NCI-H226 (cell line): ENCODE measurements around the gene MTRFR.

Experiments used
- DNase-seq: peaks from one replicate; pipeline ENCODE4 v3.0.0-alpha.2; 2015

The MTRFR gene

DNA sequence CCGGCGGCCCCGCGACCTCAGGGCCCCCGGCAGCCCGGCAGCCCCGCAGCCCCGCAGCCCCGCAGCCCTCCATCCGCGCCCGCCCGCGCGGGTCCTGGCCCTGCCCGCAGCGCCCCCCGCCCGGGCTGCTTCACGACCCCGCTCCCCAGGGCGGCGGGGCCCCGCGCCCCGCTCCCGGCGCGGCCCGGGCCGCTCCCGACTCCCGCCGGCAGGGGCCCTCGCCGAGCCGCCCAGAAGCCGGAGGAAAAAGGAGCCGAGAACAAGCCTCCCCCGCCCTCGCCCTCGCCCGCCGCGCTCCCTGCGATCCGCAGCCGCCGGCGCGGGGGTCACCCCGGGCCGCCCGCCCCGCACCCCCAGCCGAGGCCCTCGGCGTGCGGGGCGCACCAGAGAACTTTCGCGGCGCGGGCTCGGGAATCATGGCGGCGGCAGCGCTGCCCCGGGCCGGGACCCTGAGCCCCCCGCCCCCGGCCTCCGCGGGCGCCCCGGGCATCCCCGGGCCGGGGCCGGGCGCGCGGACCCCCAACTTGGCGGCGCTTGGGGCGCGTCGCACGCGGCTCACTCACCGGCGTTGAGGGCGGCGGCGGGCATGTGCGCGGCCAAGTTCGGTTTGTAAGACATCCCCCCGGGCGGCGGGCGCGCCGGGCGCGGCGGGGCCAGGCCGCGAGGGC is 37.9 kb downstream of the MTRFR start:
- peak; percentile 48 for DNase-seq

DNA sequence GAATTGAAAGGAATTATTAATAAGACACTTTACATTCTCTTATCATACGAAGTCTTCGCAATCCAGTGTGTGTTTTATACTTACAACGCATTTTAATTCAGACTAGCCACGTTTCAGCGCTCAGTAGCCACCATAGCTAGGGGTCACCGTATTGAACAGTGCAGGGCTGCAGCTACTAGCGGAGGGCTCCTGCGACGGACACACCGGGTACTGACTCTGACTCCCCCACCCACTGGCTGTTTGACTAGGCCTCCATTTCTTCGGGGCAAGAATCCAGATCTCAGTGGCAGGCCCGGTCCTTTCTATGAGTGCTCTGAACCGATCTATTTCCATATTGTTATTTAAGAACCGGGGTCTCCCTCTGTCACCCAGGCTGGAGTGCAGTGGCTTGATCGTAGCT is 39.9 kb downstream of the MTRFR start:
- no peak for DNase-seq

DNA sequence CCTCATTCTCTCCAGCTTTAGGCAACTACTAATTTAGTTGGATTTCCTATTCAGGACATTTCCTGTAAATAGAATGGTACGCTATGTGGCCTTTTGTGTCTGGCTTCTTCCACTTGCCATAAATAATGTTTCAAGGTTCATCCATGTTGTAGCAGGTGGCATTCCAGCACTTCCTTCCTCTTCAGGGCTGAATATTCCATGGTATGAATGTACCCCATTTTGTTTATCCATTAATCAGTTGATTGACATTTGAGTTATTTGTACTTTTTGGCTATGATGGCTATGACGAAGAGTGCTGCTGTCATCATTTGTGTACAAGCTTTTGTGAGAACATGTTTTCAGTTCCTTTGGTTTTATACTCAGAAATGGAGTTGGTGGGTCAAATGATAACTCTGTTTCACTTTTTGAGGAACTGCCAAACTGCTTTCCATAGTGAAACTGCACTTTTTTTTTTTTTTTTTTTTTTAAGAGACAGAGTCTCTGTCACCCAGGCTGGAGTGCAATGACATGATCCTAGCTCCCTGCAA is 44.9 kb downstream of the MTRFR start:
- DNase-seq: no peak

DNA sequence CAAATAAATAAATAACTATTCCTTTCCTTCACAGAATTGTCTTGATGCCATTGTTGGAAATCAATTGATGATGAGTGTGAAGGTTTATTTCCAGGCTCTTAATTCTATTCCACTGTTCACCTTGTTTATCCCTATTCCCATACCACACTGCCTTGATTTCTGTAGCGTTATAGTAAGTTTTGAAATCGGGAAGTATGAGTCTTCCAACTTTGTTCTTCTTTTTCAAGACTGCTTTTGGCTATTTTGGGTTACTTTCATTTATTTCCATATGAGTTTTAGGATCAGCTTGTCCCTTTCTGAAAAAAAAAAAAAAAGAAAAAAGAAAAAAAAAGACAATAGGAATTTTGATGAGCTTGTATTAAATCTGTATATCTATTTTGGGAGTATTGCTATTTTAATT is 47.7 kb downstream of the MTRFR start:
- no peak for DNase-seq

DNA sequence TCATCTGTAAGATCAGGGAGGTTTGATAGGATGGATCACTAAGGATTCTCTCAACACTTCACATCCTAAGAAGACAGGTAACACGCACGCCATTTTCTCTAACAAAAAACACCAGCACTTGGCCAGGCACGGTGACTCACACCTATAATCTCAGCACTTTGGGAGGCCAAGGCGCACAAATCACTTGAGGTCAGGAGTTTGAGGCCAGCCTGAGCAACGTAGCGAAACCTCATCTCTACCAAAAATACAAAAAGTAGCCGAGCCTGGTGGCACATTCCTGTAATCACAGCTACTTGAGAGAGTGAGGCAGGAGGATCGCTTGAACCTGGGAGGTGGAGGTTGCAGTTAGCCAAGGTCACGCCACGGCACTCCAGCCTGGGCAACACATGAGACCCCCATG is 48.9 kb downstream of the MTRFR start:
- DNase-seq: no peak

DNA sequence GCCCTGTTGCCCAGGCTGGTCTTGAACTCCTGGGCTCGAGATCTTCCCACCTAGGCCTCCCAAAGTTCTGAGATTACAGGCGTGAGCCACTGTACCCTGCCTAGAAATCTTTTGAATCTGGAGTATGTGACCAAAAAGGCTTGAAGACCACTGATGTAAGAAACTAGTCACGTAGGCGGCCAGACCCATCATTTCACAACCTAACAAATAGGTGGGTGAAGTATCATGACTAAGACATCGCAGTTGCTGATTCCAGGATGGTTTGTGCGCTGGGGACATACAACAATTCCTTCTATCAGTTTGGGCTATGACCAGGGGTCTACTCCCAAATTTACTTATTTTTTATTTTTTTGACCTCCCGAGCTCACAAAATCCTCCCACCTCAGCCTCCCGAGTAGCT is 50.2 kb downstream of the MTRFR start:
- DNase-seq: no peak

DNA sequence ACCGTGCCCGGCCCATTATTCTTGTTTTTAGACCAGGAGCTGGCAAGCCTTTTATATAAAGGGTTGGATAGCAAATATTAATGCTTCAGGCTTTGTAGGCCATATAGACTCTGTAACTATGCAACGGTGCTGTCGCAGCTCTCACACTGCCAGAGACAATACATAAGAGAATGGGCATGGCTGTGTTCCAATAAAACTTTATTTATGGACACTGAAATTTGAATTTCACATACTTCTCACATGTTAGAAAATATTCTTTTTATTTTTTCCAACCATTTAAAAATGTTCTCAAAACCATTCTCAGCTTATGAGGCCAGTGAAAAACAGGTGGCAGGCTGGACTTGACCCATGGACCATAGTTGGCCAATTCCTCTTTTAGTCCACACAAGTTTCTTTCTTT is 51.4 kb downstream of the MTRFR start:
- no peak for DNase-seq

DNA sequence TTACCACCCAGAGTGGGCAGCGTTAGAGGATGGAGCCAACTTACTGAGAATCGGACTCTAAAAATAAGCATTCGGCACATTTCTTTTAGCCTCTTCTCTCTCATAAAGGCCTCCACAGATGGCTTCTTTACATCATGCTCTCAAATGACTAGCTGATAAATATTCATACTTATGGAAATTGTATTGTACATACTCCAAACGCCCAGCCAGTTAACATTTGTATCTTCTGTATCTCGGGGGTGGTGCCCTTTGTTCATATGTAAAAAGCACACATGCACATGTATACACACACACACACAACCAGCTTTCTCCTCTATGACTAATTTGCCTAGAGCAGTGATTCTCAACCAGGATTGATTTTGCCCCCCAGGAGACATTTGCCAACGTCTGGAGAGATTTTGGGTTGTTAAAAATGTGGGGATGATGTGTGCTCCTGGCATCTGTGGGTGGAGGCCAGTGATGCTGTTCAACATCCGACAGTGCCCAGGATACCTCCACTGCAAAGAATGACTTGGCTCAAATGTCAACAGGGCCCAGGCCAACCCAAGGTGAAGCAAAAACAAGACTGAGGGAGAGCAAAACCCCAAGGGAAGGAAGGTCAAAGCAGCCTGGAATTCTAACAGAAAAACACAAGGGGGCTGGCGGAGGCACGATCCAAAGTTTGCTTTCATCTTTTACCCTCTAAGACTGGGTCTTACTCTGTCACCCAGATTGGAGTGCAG is 53.6 kb downstream of the MTRFR start:
- no peak for DNase-seq

DNA sequence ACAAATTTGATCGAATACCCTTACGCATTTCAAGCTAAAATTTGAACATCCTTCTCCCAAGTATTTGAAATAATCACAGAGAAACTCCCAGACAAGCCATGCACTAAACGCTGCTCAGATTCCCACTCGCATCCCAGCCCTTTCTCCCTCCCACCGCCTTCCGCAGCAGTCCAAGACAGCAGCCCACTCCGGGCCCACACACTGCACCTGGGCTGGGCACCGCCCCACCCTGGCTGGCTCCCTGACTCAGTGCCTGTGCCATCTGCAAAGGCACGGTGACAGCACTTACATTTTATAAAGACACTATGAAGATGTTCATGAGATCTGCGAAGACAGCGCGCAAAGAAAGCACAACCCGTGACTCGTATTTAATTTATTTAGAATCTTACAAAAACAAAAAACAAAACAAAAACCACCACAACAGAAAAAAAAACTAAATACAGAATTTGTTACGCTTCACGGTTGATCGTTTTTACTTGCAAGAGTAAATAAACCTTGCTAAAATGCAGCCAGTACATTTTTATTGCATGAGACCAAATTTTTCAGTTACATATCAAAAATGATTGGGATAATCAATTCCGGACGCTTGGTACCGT is 55.6 kb downstream of the MTRFR start:
- DNase-seq: no peak

DNA sequence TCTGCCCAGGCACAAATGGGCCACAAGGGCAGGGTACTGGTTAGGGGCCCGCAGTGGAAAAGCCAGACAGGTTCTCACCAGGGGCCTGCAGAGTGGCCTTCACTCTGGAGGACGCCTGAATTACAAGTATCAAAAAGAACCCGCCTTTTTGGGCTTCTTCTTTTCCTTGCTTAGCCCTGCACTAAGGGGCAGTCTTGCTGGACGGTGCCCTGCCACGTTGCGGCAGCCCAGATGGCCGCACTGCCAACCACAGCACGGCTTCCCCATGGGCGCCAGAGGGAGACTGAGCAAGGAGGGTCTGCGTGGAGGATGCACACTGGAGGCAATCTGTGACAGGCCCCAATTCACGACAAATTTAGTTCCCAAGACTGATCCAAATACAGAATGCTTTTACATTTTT is 56.7 kb downstream of the MTRFR start:
- DNase-seq: no peak

DNA sequence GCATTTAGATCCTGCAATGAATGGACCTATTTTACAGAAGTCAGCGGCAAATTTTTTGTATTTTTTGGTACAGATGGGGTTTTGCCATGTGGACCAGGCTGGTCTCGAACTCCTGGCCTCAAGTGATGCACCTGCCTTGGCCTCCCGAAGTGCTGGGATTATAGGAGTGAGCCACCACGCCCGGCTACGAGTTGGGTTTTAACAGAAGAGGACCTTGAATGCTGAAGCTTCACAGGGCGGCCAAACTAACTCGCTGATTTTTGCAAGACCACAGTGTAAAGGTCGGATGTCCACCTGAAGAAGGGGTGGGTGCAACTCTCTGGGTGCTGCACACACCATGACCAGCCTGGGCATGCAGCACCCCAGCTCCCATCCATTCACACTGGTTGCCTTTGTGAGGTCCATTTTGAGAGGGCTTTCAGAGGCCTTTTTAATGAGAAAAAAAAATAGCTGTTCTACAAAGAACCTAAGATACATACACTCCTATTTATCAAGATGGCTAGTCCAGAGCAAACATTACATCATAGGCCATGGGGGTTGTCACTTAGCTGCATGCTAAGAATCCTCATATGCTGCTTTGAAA is 60.0 kb downstream of the MTRFR start:
- DNase-seq: no peak

DNA sequence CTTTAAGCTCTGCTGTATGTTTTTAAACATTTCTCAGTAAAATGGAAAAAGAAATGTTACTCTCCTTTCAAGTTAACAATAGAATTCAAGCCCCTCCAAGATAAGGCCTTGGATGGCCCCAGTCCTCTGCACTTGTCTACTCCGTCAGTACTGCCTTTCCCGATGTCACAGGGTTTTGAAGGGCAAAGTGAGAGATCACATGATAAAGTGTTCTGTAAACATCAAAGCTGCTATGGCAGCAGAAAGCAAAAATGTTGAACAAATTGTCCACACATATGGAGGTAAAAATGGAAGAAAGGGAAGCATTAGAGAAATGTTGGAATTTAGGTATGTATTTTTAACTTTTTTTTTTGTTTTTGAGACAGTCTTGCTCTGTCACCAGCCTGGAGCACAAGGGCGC is 71.9 kb downstream of the MTRFR start:
- no peak for DNase-seq

DNA sequence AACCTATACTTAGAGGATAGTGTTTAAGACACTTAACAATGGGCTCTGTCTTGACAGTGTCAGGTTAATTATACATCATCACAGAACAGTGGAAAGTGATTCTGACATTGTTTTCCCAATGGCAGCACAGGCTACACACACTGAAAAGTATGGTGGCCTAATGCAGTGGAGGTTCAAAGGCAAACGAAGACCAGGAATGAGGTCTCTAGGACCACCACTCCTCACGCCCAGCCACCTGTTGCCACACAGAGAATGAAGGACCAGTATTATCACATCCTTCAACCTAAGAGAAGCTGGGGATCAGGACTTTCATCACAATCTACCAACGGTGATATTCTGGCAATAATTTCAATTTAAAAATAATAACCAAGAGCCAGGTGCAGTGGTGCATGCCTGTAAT is 73.0 kb downstream of the MTRFR start:
- DNase-seq: no peak
